Stimulated activated CD4-positive, alpha-beta T cell treated with anti-CD3 and anti-CD28 coated beads, Interleukin-4, amount 100 ng/mL, for 4 hours (primary cell): ENCODE measurements around the gene PACS1.

Source experiments
- DNase-seq, 2 experiments: peaks; one replicate each; pipeline ENCODE4 v3.0.0-alpha.2; 2020

The PACS1 gene

DNA sequence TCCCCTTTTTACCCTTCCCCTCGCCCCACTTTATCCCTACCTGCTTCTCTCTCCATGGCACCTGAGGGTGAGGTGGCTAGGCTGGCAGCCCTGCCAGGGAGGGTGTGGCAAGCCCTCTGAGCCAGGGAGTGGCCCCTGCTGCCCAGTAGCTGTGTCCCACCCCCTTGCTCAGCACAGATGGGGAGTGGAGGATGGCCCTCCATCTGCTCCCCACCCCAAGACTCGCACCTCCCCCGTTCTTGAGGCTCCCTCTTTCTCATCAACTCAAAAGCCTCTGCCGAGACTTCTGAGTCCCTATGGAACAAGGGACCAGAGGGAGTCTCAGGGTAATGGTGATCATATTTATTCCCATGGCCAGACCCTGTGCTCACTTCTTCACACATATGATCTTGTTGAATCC lies 223.3 kb downstream of the PACS1 start:
- no peak for DNase-seq

DNA sequence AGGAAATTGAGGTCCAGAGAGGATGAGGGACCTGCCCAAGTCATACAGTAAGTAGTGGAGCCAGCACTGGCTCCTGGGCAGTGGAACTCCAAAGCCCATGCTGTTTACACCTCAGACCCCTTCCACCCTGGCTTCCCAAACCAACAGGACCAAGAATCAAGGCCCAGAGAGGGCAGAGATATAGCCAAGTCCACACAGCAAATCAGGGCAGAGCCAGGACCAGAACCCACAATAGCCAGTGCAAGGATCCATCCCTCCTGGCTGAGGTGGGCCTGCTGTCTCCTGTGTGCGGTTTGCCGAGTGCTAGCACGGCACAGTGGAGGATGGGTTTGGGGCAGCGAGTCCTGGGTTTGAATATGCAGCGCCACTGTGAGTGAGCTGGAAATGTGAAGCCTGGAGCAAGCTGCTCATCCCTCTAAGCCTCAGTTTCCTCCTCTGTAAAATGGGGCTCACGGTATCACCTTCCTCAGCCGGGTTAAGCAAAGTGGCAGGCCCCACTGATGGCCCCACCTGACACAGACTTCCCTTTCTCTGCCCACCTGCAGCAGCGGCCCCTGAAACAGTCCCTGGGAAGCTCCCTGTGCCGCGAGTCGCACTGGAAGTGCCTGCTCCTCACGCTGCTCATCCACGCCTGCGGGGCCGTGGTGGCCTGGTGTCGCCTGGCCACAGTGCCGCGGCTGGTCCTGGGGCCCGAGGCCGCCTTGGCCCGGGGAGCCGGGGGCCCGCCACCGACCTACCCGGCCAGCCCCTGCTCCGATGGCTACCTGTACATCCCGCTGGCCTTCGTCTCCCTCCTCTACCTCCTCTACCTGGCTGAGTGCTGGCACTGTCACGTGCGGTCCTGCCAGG lies 223.9 kb downstream of the PACS1 start:
- no peak for DNase-seq
